HCT116 (cell line): ENCODE measurements around the gene TPX2. TPM values are rescaled to one million over a fixed set of nuclear protein-coding genes. Genes with fewer than 3 reads are reported as not detected.

Source experiments
- ATAC-seq: fragments of 200-7000 bp; cut with Tn5 transposase; 2 replicates; pipeline ENCODE4 v1.9.1; 2020; ENCODE audit warnings: mild to moderate bottlenecking, moderate library complexity
- BruUV-seq: library from RNA; stranded (reverse); fragments of 400-500 nt; replicated peaks from 2 replicates; lab custom pipeline; 2021; lab: Mats Ljungman, UMichigan
- CTCF ChIA-PET: fragments of 300-600 bp; sonication (Branson Sonifier 250); formaldehyde crosslinking; loops from one replicate; lab custom pipeline; 2021; ENCODE audit warnings: antibody characterized with exemption; lab: Charles Lee
- POLR2A ChIA-PET: fragments of 300-600, 350-600 bp; sonication (Branson Sonifier 250); formaldehyde crosslinking; loops from one replicate; lab custom pipeline; 2021; ENCODE audit warnings: antibody characterized with exemption; lab: Charles Lee
- RAD21 ChIA-PET, 2 experiments: fragments of 300-600 bp; sonication (Branson Sonifier 250); formaldehyde crosslinking; loops; one replicate each; lab custom pipeline; 2023; ENCODE audit warnings: low total read pairs in 2 of 2; ENCODE audit not compliant: uncharacterized antibody in 2 of 2, unreplicated experiment in 2 of 2, low non-redundant PET in 1 of 2; lab: Charles Lee
- DNase-seq: peaks from one replicate; pipeline ENCODE4 v3.0.0-alpha.2; 2010; ENCODE audit warnings: low read depth, low spot score
- H2AFZ ChIP-seq: fragments of 200-600 bp; shearing (Covaris generic), sonication (generic); 2 replicates; pipeline ENCODE4 v1.6.1; 2017; ENCODE audit warnings: low read depth, mixed run types, mixed read lengths, antibody characterized with exemption, low read length; ENCODE audit not compliant: poor library complexity, severe bottlenecking
- H3K27ac ChIP-seq: 2 replicates; pipeline ENCODE4 v1.5.1; 2012; ENCODE audit warnings: low read depth, low read length
- H3K27me3 ChIP-seq: fragments of 200-600 bp; sonication (generic); 2 replicates; pipeline ENCODE4 v1.6.1; 2016; ENCODE audit warnings: mixed run types, low read length, mixed read lengths; ENCODE audit not compliant: insufficient read depth
- H3K36me3 ChIP-seq, 2 experiments: fragments of 200-500 bp in 1 of 2; fragments of 200-600 bp in 1 of 2; sonication (Bioruptor generic) in 1 of 2; sonication (generic) in 1 of 2; 2 replicates each; pipeline versions ENCODE4 v1.5.1 to v1.6.1; 2014 to 2016; ENCODE audit warnings: low read length in 2 of 2, inconsistent platforms in 1 of 2, mixed read lengths in 1 of 2, mixed run types in 1 of 2; ENCODE audit not compliant: insufficient read depth in 2 of 2, control insufficient read depth in 1 of 2
- H3K4me1 ChIP-seq, 2 experiments: fragments of 200-600 bp in 1 of 2; sonication (generic) in 1 of 2; 2 replicates each; pipeline versions ENCODE4 v1.5.1 to v1.6.1; 2012 to 2017; ENCODE audit warnings: low read length in 2 of 2, inconsistent platforms in 1 of 2, mild to moderate bottlenecking in 1 of 2, mixed read lengths in 1 of 2, mixed run types in 1 of 2, moderate library complexity in 1 of 2; ENCODE audit not compliant: insufficient read depth in 2 of 2, control insufficient read depth in 1 of 2
- H3K4me2 ChIP-seq: fragments of 200-600 bp; sonication (generic); 2 replicates; pipeline ENCODE4 v1.6.1; 2017; ENCODE audit warnings: mixed run types, low read length, mixed read lengths
- H3K4me3 ChIP-seq, 2 experiments: fragments of 200-600 bp in 1 of 2; sonication (generic) in 1 of 2; replicated peaks in 1 of 2; 2 replicates each; pipeline ENCODE4 v1.5.1; 2011 to 2016; ENCODE audit warnings: low read length in 2 of 2, control low read depth in 1 of 2, low read depth in 1 of 2, mild to moderate bottlenecking in 1 of 2, mixed read lengths in 1 of 2, mixed run types in 1 of 2
- H3K79me2 ChIP-seq: fragments of 200-600 bp; sonication (generic); 2 replicates; pipeline ENCODE4 v1.6.1; 2017; ENCODE audit warnings: mild to moderate bottlenecking, mixed run types, low read length, moderate library complexity, mixed read lengths; ENCODE audit not compliant: insufficient read depth
- H3K9ac ChIP-seq: fragments of 200-600 bp; sonication (generic); 2 replicates; pipeline ENCODE4 v1.6.1; 2016; ENCODE audit warnings: low read length, mixed read lengths
- H3K9me2 ChIP-seq: fragments of 200-600 bp; sonication (generic), shearing (Covaris generic); 2 replicates; pipeline ENCODE4 v1.6.1; 2017; ENCODE audit warnings: mixed run types, mild to moderate bottlenecking, moderate library complexity; ENCODE audit not compliant: insufficient read depth
- H3K9me3 ChIP-seq, 2 experiments: fragments of 200-500 bp in 1 of 2; fragments of 200-600 bp in 1 of 2; sonication (Bioruptor generic) in 1 of 2; sonication (generic) in 1 of 2; 2 replicates each; pipeline ENCODE4 v1.6.1; 2014 to 2017; ENCODE audit warnings: low read length in 2 of 2, mixed read lengths in 2 of 2, inconsistent platforms in 1 of 2, low read depth in 1 of 2, mild to moderate bottlenecking in 1 of 2, mixed run types in 1 of 2, moderate library complexity in 1 of 2; ENCODE audit not compliant: control insufficient read depth in 1 of 2, insufficient read depth in 1 of 2
- H4K20me1 ChIP-seq: fragments of 200-600 bp; sonication (generic), shearing (Covaris generic); 2 replicates; pipeline ENCODE4 v1.6.1; 2017; ENCODE audit warnings: mixed run types, mild to moderate bottlenecking, moderate library complexity; ENCODE audit not compliant: insufficient read depth
- CEBPB ChIP-seq: IDR thresholded peaks from 2 replicates; pipeline ENCODE4 v1.6.1; 2012; ENCODE audit warnings: low read depth
- CTCF ChIP-seq, 3 experiments: fragments of 200-600 bp in 1 of 3; sonication (generic) in 1 of 3; IDR thresholded peaks in 2 of 3; conservative IDR thresholded peaks in 1 of 3; 2 replicates each; pipeline ENCODE4 v1.5.1; 2012 to 2017; ENCODE audit warnings: low read depth in 2 of 3, low read length in 2 of 3, antibody characterized with exemption in 1 of 3, borderline replicate concordance in 1 of 3, control low read depth in 1 of 3, mild to moderate bottlenecking in 1 of 3, mixed read lengths in 1 of 3, mixed run types in 1 of 3, moderate library complexity in 1 of 3; ENCODE audit not compliant: insufficient read depth in 1 of 3
- ELF1 ChIP-seq: IDR thresholded peaks from 2 replicates; pipeline ENCODE4 v1.6.1; 2012; ENCODE audit warnings: low read depth, borderline replicate concordance
- POLR2AphosphoS5 ChIP-seq: IDR thresholded peaks from 2 replicates; pipeline ENCODE4 v1.6.1; 2011; ENCODE audit warnings: mild to moderate bottlenecking, low read depth, low read length, moderate library complexity
- SIN3A ChIP-seq: IDR thresholded peaks from 2 replicates; pipeline ENCODE4 v1.6.1; 2012; ENCODE audit warnings: low read depth
- SP1 ChIP-seq: IDR thresholded peaks from 2 replicates; pipeline ENCODE4 v1.6.1; 2012; ENCODE audit warnings: low read depth
- TCF7L2 ChIP-seq: IDR thresholded peaks from 2 replicates; pipeline ENCODE4 v1.7.0; 2011; ENCODE audit warnings: borderline replicate concordance, inconsistent platforms; ENCODE audit not compliant: insufficient read depth, insufficient read length; ENCODE audit errors: extremely low read depth
- ZNF274 ChIP-seq: fragments of 200-500 bp; sonication (Bioruptor generic); IDR thresholded peaks from 2 replicates; pipeline ENCODE4 v1.6.1; 2014; ENCODE audit warnings: mild to moderate bottlenecking, low read depth, low read length, inconsistent platforms
- intact Hi-C: fragments of 100-400 bp; cut with micrococcal nuclease; formaldehyde crosslinking; loops from 2 replicates; pipeline ENCODE4 v1.10.0; 2022
- total RNA-seq: library from RNA; stranded (reverse); gene quantifications from one replicate; pipeline ENCODE4 v1.2.1, GENCODE V29; 2021; ENCODE audit not compliant: unreplicated experiment
- TF ChIP-seq, protein P1 (sequence below): IDR thresholded peaks from 2 replicates; pipeline ENCODE4 v1.6.1; 2012; ENCODE audit warnings: low read depth

TPX2 gene
- total RNA-seq, 1 experiment from 2014 or later: 163 TPM

GRCh38 chr20:31849306-31849930 lies 110.3 kb downstream of the TPX2 start:
- CTCF ChIA-PET: interaction anchor here (1.0 kb wide), 1 partner anchor 126 kb away, joined by 3 read pairs; no protein-coding TSS in a partner anchor

More at GRCh38 chr20:31849306-31849930, 110.3 kb downstream of the TPX2 start:
- Histone ChIP-seq H3K9ac (no peak overlapping the region), H3K4me1 (no peaks in the 10 kb centered on the region), H2AFZ (no peak overlapping the region), H3K27ac (no peak overlapping the region), H3K4me3 (no peak overlapping the region), H3K4me2 (no peak overlapping the region), H3K79me2 (no peaks in the 10 kb centered on the region), H3K36me3 (no peaks in the 10 kb centered on the region), H3K9me2 (no peaks in the 10 kb centered on the region), H4K20me1 (no peaks in the 10 kb centered on the region), H3K27me3 (no peaks in the 10 kb centered on the region), H3K9me3 (no peaks in the 10 kb centered on the region)
- ATAC-seq (no peak), DNase-seq (no peak)
- no TSS peak for BruUV-seq
- intact Hi-C loops: no loop called here
- POLR2A ChIA-PET: no interaction called here
- TF ChIP-seq, protein P1, sequence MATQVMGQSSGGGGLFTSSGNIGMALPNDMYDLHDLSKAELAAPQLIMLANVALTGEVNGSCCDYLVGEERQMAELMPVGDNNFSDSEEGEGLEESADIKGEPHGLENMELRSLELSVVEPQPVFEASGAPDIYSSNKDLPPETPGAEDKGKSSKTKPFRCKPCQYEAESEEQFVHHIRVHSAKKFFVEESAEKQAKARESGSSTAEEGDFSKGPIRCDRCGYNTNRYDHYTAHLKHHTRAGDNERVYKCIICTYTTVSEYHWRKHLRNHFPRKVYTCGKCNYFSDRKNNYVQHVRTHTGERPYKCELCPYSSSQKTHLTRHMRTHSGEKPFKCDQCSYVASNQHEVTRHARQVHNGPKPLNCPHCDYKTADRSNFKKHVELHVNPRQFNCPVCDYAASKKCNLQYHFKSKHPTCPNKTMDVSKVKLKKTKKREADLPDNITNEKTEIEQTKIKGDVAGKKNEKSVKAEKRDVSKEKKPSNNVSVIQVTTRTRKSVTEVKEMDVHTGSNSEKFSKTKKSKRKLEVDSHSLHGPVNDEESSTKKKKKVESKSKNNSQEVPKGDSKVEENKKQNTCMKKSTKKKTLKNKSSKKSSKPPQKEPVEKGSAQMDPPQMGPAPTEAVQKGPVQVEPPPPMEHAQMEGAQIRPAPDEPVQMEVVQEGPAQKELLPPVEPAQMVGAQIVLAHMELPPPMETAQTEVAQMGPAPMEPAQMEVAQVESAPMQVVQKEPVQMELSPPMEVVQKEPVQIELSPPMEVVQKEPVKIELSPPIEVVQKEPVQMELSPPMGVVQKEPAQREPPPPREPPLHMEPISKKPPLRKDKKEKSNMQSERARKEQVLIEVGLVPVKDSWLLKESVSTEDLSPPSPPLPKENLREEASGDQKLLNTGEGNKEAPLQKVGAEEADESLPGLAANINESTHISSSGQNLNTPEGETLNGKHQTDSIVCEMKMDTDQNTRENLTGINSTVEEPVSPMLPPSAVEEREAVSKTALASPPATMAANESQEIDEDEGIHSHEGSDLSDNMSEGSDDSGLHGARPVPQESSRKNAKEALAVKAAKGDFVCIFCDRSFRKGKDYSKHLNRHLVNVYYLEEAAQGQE: no peak
- no peak for TF ChIP-seq CEBPB
- TF ChIP-seq ELF1: no peak
- no peak for TF ChIP-seq CTCF (IDR thresholded peaks at IDR 0.05 in 2 of 3, conservative IDR thresholded peaks at IDR 0.05 in 1 of 3; ENCODE audit: borderline replicate concordance in 1 of 3, insufficient read depth in 1 of 3, low read depth in 2 of 3, low read length in 2 of 3)
- no peak for TF ChIP-seq TCF7L2
- TF ChIP-seq POLR2AphosphoS5: no peak
- TF ChIP-seq SIN3A: no peak
- TF ChIP-seq SP1: no peak
- no peak for TF ChIP-seq ZNF274
- RAD21 ChIA-PET: no interaction called here

Other genes starting within 250 kb of the TPX2 start
- 183 TPM for gene HM13, start 224.8 kb upstream of the TPX2 start, total RNA-seq
- gene ID1, start 134.0 kb upstream of the TPX2 start, total RNA-seq: 811 TPM
- not detected for gene COX4I2, start 101.4 kb upstream of the TPX2 start, total RNA-seq
- 226 TPM for gene BCL2L1, start 16.4 kb upstream of the TPX2 start, total RNA-seq
- gene MYLK2, start 80.1 kb downstream of the TPX2 start, total RNA-seq: 0.34 TPM
- not detected for gene FOXS1, start 106.3 kb downstream of the TPX2 start, total RNA-seq
- not detected for gene DUSP15, start 131.2 kb downstream of the TPX2 start, total RNA-seq
- not detected for gene TTLL9, start 131.3 kb downstream of the TPX2 start, total RNA-seq
- gene PDRG1, start 212.8 kb downstream of the TPX2 start, total RNA-seq: 18.7 TPM
- gene XKR7, start 228.9 kb downstream of the TPX2 start, total RNA-seq: not detected